Measurements from ENCODE around the gene ACR. TPM values are rescaled to one million over a fixed set of nuclear protein-coding genes. Genes with fewer than 3 reads are reported as not detected.

Gene ACR
- total RNA-seq, 2 donors from 2014 or later = not detected

GRCh38 chr22:50719814-50720300 lies 18.1 kb upstream of the ACR start:
- no peaks in the 10 kb centered on the region for H3K9me3 ChIP-seq
- TF ChIP-seq POLR2A (IDR thresholded peaks at IDR 0.05) = no peak
- TF ChIP-seq CTCF (IDR thresholded peaks at IDR 0.05) = no peak
- intact Hi-C loops (cut with DNase I) = no loop called here
- 23 to 44% methylated on average over 12 to 35 of the region's 40 CpGs for WGBS, 2 donors
- no peak overlapping the region for H3K27ac ChIP-seq
- DNase-seq = no peak
- ATAC-seq = no peak
- peaks cover 11% of the 10 kb centered on the region for H3K4me1 ChIP-seq
- no peak overlapping the region for H3K4me3 ChIP-seq
- no peaks in the 10 kb centered on the region for H3K36me3 ChIP-seq (replicated peaks in 1 of 2; ENCODE audit: insufficient read depth in 1 of 2, low read depth in 2 of 2)
- no peaks in the 10 kb centered on the region for H3K27me3 ChIP-seq

GRCh38 chr22:50720301-50721256 lies 17.4 kb upstream of the ACR start:
- H3K4me3 ChIP-seq = no peak overlapping the region
- no peaks in the 10 kb centered on the region for H3K27me3 ChIP-seq
- intact Hi-C loops (cut with DNase I) = no loop called here
- DNase-seq (no peak), ATAC-seq (no peak)
- peaks cover 11% of the 10 kb centered on the region for H3K4me1 ChIP-seq
- H3K36me3 ChIP-seq (replicated peaks in 1 of 2; ENCODE audit: insufficient read depth in 1 of 2, low read depth in 2 of 2) = no peaks in the 10 kb centered on the region
- no peaks in the 10 kb centered on the region for H3K9me3 ChIP-seq
- WGBS, 2 donors = 22% methylated on average over 105 of the region's 132 CpGs; no CpG with 5 or more reads in 1 of the 2 donors
- TF ChIP-seq CTCF (IDR thresholded peaks at IDR 0.05) = no peak
- TF ChIP-seq POLR2A (IDR thresholded peaks at IDR 0.05) = no peak
- no peak overlapping the region for H3K27ac ChIP-seq

- Histone ChIP-seq H3K4me1 (peaks cover 11% of the 10 kb centered on the region), H3K27ac (no peak overlapping the region), H3K9me3 (no peaks in the 10 kb centered on the region), H3K27me3 (no peaks in the 10 kb centered on the region), H3K4me3 (no peak overlapping the region), H3K36me3 (replicated peaks in 1 of 2; ENCODE audit: insufficient read depth in 1 of 2, low read depth in 2 of 2) (no peaks in the 10 kb centered on the region)
- 77 to 88% methylated on average over 7 to 31 of the region's 32 CpGs for WGBS, 2 donors
- intact Hi-C loops (cut with DNase I) = no loop called here
- DNase-seq (no peak), ATAC-seq (no peak)
- no peak for TF ChIP-seq CTCF (IDR thresholded peaks at IDR 0.05)
- TF ChIP-seq POLR2A (IDR thresholded peaks at IDR 0.05) = no peak
Measured at GRCh38 chr22:50721257-50721844, 16.7 kb upstream of the ACR start.

- H3K4me3 ChIP-seq = no peak overlapping the region
Measured at GRCh38 chr22:50722048-50722701, 15.8 kb upstream of the ACR start.

More at GRCh38 chr22:50722048-50722701, 15.8 kb upstream of the ACR start:
- 90% methylated on average over 19 to 33 of the region's 33 CpGs for WGBS, 2 donors
- Histone ChIP-seq H3K9me3 (no peaks in the 10 kb centered on the region), H3K27ac (no peak overlapping the region), H3K36me3 (replicated peaks in 1 of 2; ENCODE audit: insufficient read depth in 1 of 2, low read depth in 2 of 2) (no peaks in the 10 kb centered on the region), H3K27me3 (no peaks in the 10 kb centered on the region), H3K4me1 (peaks cover 11% of the 10 kb centered on the region)
- intact Hi-C loops (cut with DNase I) = no loop called here
- no peak for ATAC-seq
- no peak for DNase-seq
- TF ChIP-seq CTCF (IDR thresholded peaks at IDR 0.05) (no peak), POLR2A (IDR thresholded peaks at IDR 0.05) (no peak)

Measured in body of pancreas (tissue), 4 donors.